AG09319 (cell line): ENCODE results near the gene LAMC2.
"Not testable (repeated sequence)": the region's sequence is repeated elsewhere in the genome, so short reads cannot be mapped to it uniquely, and the experiment has no call there.

Source experiments
- DNase-seq: peaks from one replicate; pipeline ENCODE4 v3.0.0-alpha.2; 2010; ENCODE audit warnings: low read depth; ENCODE audit errors: extremely low read depth
- CTCF ChIP-seq: IDR thresholded peaks from 2 replicates; pipeline ENCODE4 v1.5.1; 2011; ENCODE audit warnings: low read depth, mild to moderate bottlenecking, inconsistent platforms, low read length, moderate library complexity

The LAMC2 gene

GRCh38 chr1:183235503-183235902, 49.4 kb downstream of the LAMC2 start:
- no peak for DNase-seq
- no peak for TF ChIP-seq CTCF

- DNase-seq = no peak
- no peak for TF ChIP-seq CTCF
Measured at GRCh38 chr1:183236158-183236725, 50.2 kb downstream of the LAMC2 start.

GRCh38 chr1:183237046-183237445, 51.0 kb downstream of the LAMC2 start:
- TF ChIP-seq CTCF = no peak
- DNase-seq = no peak

DNA sequence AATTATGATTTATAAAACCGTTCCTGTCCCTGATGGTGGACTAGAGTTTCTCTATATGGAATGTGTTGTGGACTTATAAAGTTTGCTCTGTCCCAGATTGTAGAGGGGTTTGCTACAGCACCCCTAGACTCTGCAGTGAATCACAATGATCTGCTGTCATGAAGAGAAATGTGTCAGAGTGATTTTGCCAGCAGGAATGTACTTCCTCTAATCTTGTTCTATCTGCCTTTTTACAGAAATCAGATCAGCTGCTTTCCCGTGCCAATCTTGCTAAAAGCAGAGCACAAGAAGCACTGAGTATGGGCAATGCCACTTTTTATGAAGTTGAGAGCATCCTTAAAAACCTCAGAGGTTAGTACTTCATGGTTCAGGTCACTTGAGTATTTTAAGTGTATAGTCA, 52.0 kb downstream of the LAMC2 start:
- TF ChIP-seq CTCF = no peak
- no peak for DNase-seq

DNA sequence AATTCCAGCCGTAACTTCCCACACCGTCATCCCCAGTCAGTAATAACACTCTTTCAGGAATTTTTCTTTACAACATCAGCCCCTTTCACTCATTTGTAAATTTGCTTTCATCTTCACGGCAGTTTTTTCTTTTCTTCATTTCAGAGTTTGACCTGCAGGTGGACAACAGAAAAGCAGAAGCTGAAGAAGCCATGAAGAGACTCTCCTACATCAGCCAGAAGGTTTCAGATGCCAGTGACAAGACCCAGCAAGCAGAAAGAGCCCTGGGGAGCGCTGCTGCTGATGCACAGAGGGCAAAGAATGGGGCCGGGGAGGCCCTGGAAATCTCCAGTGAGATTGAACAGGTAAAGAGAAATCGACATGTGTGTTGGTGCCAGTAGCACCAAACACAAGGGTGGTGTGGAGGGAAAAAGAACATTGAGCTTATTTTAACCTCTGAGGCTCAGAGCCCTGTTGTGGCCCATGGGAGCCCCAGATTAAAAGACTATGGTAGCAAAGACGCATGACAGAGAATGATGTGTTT, 53.2 kb downstream of the LAMC2 start:
- no peak; the same call in 1 of the 2 replicates for TF ChIP-seq CTCF
- no peak for DNase-seq

DNA sequence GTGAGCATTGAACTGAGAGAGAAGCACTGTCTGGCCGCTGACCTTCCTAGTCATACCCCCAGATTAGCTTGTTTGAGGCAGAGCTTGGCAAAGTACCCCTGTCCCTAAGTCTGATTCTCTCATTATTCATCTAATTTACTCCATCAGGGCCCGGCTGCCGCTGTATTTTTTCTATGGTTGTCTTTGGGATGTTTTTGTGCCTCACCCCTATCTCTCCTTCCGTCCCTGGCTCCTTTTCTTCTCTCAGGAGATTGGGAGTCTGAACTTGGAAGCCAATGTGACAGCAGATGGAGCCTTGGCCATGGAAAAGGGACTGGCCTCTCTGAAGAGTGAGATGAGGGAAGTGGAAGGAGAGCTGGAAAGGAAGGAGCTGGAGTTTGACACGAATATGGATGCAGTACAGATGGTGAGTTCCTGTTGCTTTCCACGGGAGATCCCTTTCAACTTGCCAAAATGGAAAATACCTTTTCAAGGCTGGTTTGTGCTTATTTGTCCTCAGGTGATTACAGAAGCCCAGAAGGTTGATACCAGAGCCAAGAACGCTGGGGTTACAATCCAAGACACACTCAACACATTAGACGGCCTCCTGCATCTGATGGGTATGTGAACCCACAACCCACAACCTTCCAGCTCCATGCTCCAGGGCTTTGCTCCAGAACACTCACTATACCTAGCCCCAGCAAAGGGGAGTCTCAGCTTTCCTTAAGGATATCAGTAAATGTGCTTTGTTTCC, 53.9 kb downstream of the LAMC2 start:
- TF ChIP-seq CTCF = no peak; the same call in 1 of the 2 replicates
- no peak for DNase-seq

DNA sequence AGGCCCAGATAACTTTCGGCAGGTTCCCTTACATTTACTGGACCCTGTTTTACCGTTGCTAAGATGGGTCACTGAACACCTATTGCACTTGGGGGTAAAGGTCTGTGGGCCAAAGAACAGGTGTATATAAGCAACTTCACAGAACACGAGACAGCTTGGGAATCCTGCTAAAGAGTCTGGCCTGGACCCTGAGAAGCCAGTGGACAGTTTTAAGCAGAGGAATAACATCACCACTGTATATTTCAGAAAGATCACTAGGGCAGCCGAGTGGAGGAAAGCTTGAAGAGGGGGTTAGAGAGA, 54.4 kb downstream of the LAMC2 start:
- TF ChIP-seq CTCF = no peak
- DNase-seq = no peak

DNA sequence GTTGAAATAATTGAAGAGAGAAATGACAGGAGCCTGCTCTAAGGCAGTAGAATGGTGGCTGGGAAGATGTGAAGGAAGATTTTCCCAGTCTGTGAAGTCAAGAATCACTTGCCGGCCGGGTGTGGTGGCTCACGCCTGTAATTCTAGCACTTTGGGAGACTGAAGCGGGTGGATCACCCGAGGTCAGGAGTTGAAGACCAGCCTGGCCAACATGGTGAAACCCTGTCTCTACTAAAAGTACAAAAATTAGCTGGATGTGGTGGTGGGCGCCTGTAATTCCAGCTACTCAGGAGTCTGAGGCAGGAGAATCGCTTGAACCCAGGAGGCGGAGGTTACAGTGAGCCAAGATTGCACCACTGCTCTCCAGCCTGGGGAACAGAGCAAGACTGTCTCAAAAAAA, 54.8 kb downstream of the LAMC2 start:
- not testable (repeated sequence) for DNase-seq
